Caco-2 (cell line): ENCODE results near the gene MADD. TPM values are rescaled to one million over a fixed set of nuclear protein-coding genes. Genes with fewer than 3 reads are reported as not detected.

Experiments used
- BruUV-seq: library from RNA; stranded (reverse); fragments of 400-500 nt; replicated peaks from 2 replicates; lab custom pipeline; 2021; lab: Mats Ljungman, UMichigan
- CTCF ChIA-PET: fragments of 300-600 bp; sonication (Branson Sonifier 250); formaldehyde crosslinking; loops from one replicate; lab custom pipeline; 2022; ENCODE audit warnings: antibody characterized with exemption; lab: Charles Lee
- POLR2A ChIA-PET: fragments of 300-600 bp; sonication (Branson Sonifier 250); formaldehyde crosslinking; loops from one replicate; lab custom pipeline; 2022; ENCODE audit warnings: antibody characterized with exemption; lab: Charles Lee
- DNase-seq, 2 experiments: peaks; one replicate each; pipeline versions ENCODE4 v3.0.0 to v3.0.0-alpha.2; 2020 to 2022
- H3K27me3 ChIP-seq: replicated peaks from 2 replicates; pipeline ENCODE4 v1.6.0; 2011; ENCODE audit warnings: low read length; ENCODE audit not compliant: control insufficient read depth, insufficient read depth
- H3K36me3 ChIP-seq: 2 replicates; pipeline ENCODE4 v1.5.1; 2011; ENCODE audit warnings: low read length; ENCODE audit not compliant: control insufficient read depth, insufficient read depth
- H3K4me1 ChIP-seq: fragments of 250-450 bp; sonication (Bioruptor Pico); 2 replicates; pipeline ENCODE4 v1.5.1; 2020; ENCODE audit warnings: mild to moderate bottlenecking
- H3K4me3 ChIP-seq: 2 replicates; pipeline ENCODE4 v1.5.1; 2011; ENCODE audit warnings: low read depth, mild to moderate bottlenecking, control low read depth, low read length
- H3K9me3 ChIP-seq: fragments of 250-450 bp; sonication (Bioruptor Pico); 2 replicates; pipeline ENCODE4 v1.5.1; 2020; ENCODE audit warnings: mild to moderate bottlenecking, moderate library complexity
- H3K27ac Mint-ChIP-seq: one replicate; pipeline ENCODE4 v1.8.0; 2022; ENCODE audit warnings: mixed read lengths; ENCODE audit not compliant: unreplicated experiment
- H3K27me3 Mint-ChIP-seq: one replicate; pipeline ENCODE4 v1.8.0; 2022; ENCODE audit warnings: mixed read lengths; ENCODE audit not compliant: insufficient read depth, unreplicated experiment
- H3K36me3 Mint-ChIP-seq: one replicate; pipeline ENCODE4 v1.8.0; 2022; ENCODE audit warnings: mild to moderate bottlenecking, mixed read lengths; ENCODE audit not compliant: insufficient read depth, unreplicated experiment
- H3K4me1 Mint-ChIP-seq: one replicate; pipeline ENCODE4 v1.8.0; 2022; ENCODE audit warnings: low read depth, mixed read lengths; ENCODE audit not compliant: unreplicated experiment
- H3K4me3 Mint-ChIP-seq: one replicate; pipeline ENCODE4 v1.8.0; 2022; ENCODE audit warnings: mild to moderate bottlenecking, moderate library complexity, mixed read lengths; ENCODE audit not compliant: unreplicated experiment
- H3K9me3 Mint-ChIP-seq: one replicate; pipeline ENCODE4 v1.8.0; 2022; ENCODE audit warnings: mixed read lengths; ENCODE audit not compliant: unreplicated experiment
- intact Hi-C: fragments of 100-400 bp; cut with micrococcal nuclease; formaldehyde crosslinking; loops from one replicate; pipeline ENCODE4 v1.10.0; 2022; ENCODE audit not compliant: unreplicated experiment
- total RNA-seq: library from RNA; stranded (reverse); gene quantifications from 2 replicates; pipeline ENCODE4 v1.2.3, GENCODE V29; 2022
- TF ChIP-seq, protein P1 (sequence below), 2 experiments: fragments of 200-600 bp in 1 of 2; IDR thresholded peaks; 1 replicate in 1 of 2; 2 replicates in 1 of 2; pipeline versions ENCODE4 v1.5.1 to v1.8.0; 2011 to 2022; ENCODE audit warnings: antibody characterized with exemption in 1 of 2, control low read depth in 1 of 2, inconsistent platforms in 1 of 2, low read depth in 1 of 2, low read length in 1 of 2, mild to moderate bottlenecking in 1 of 2, moderate library complexity in 1 of 2; ENCODE audit not compliant: insufficient read depth in 1 of 2, severe bottlenecking in 1 of 2, unreplicated experiment in 1 of 2

Gene MADD
- total RNA-seq, 1 experiment from 2014 or later, result 63.8 TPM

DNA sequence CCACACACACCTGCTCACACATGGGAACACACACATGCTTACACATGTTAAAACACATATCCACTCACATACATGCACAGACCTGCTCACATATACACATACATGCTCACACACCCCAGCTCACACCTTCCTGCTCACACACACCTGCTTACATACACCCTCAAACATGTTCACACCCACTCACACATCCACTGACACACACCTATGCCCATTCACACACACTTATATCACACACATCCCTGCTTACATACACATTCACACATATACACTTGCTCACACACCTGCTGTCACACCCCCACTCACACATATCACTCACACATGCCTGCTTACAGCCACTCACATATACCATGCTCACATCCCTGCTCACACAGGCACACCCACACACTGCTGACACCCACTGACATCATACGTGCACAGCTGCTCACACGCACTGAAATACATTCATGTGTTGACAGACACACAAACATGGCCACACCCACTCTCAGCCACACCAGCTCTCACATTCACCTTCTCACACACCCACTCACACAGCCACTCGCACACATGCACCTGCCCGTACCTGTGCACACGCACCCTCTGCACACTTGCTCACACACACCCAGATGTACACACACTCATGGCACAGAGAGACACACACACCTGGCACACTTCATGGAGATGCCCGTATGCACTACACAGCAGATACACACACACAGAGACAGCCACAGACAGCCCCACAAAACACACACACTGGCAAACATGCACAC is 88.2 kb downstream of the MADD start:
- TF ChIP-seq, protein P1, sequence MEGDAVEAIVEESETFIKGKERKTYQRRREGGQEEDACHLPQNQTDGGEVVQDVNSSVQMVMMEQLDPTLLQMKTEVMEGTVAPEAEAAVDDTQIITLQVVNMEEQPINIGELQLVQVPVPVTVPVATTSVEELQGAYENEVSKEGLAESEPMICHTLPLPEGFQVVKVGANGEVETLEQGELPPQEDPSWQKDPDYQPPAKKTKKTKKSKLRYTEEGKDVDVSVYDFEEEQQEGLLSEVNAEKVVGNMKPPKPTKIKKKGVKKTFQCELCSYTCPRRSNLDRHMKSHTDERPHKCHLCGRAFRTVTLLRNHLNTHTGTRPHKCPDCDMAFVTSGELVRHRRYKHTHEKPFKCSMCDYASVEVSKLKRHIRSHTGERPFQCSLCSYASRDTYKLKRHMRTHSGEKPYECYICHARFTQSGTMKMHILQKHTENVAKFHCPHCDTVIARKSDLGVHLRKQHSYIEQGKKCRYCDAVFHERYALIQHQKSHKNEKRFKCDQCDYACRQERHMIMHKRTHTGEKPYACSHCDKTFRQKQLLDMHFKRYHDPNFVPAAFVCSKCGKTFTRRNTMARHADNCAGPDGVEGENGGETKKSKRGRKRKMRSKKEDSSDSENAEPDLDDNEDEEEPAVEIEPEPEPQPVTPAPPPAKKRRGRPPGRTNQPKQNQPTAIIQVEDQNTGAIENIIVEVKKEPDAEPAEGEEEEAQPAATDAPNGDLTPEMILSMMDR (IDR thresholded peaks at IDR 0.05; ENCODE audit: insufficient read depth in 1 of 2, low read depth in 1 of 2, low read length in 1 of 2, severe bottlenecking in 1 of 2, unreplicated experiment in 1 of 2), result no peak
- POLR2A ChIA-PET, result no interaction called here
- no peaks in the 10 kb centered on the region for H3K27me3 Mint-ChIP-seq
- no peaks in the 10 kb centered on the region for H3K36me3 Mint-ChIP-seq
- BruUV-seq, result no TSS peak
- Histone ChIP-seq H3K4me3 (no peak overlapping the region), H3K27me3 (no peaks in the 10 kb centered on the region), H3K4me1 (peaks cover 4% of the 10 kb centered on the region; the same call in 1 of the 2 replicates), H3K36me3 (no peaks in the 10 kb centered on the region), H3K9me3 (peaks cover 10% of the 10 kb centered on the region; the same call in 1 of the 2 replicates)
- no peak for DNase-seq
- H3K4me1 Mint-ChIP-seq, result no peaks in the 10 kb centered on the region
- no peak overlapping the region for H3K27ac Mint-ChIP-seq
- intact Hi-C loops, result no loop called here
- no peaks in the 10 kb centered on the region for H3K9me3 Mint-ChIP-seq
- CTCF ChIA-PET, result no interaction called here
- H3K4me3 Mint-ChIP-seq, result no peak overlapping the region

DNA sequence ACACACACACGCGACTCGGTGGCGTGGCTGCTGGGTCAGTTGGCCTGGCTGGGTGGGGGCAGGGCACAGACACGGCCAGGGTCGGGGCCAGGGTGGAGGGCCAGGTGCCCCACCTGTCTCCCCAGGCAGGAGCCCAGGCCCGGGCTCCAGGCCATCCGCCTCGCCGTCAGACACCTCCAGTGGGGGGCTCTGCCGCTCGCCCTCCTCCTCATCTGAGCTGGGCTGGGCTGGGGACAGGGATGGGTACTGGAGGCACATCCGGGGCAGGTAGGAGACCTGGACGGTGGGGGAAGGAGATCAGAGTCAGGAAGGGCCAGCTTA is 88.8 kb downstream of the MADD start:
- no TSS peak for BruUV-seq
- intact Hi-C loops, result no loop called here
- Mint-ChIP-seq H3K4me3 (no peak overlapping the region), H3K4me1 (no peaks in the 10 kb centered on the region), H3K36me3 (no peaks in the 10 kb centered on the region), H3K27ac (no peak overlapping the region), H3K27me3 (no peaks in the 10 kb centered on the region), H3K9me3 (no peaks in the 10 kb centered on the region)
- TF ChIP-seq, protein P1 (IDR thresholded peaks at IDR 0.05; ENCODE audit: insufficient read depth in 1 of 2, low read depth in 1 of 2, low read length in 1 of 2, severe bottlenecking in 1 of 2, unreplicated experiment in 1 of 2), result no peak
- H3K9me3 ChIP-seq, result peaks cover 10% of the 10 kb centered on the region; the same call in 1 of the 2 replicates
- no peak for DNase-seq
- H3K27me3 ChIP-seq, result no peaks in the 10 kb centered on the region
- H3K4me1 ChIP-seq, result peaks cover 4% of the 10 kb centered on the region; the same call in 1 of the 2 replicates
- ChIA-PET POLR2A (no interaction called here), CTCF (no interaction called here)
- H3K36me3 ChIP-seq, result no peaks in the 10 kb centered on the region
- no peak overlapping the region for H3K4me3 ChIP-seq

DNA sequence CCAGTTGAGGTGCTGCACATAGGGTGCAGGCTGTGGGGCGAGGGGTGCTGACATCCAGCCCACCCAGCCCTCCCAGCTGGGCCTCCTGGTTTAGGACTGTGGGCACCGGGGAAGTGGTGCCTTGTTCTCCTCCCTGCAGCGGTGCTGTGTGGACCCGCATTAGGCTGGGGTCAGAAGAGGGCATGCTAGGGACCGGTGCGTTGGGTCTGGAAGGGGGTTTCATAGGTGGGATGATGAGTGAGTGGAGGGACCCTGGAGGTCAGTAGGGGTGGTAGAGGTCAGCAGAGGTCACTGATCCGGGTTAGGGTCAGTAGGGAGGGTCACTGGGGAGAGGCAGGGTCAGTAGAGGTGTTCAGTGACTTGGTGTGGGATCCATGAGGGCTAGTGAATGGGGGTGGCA is 89.2 kb downstream of the MADD start:
- TF ChIP-seq, protein P1 (IDR thresholded peaks at IDR 0.05; ENCODE audit: insufficient read depth in 1 of 2, low read depth in 1 of 2, low read length in 1 of 2, severe bottlenecking in 1 of 2, unreplicated experiment in 1 of 2), result no peak
- intact Hi-C loops, result no loop called here

More for the DNA sequence above, 89.2 kb downstream of the MADD start:
- no peaks in the 10 kb centered on the region for H3K27me3 ChIP-seq
- H3K36me3 Mint-ChIP-seq, result no peaks in the 10 kb centered on the region
- peaks cover 10% of the 10 kb centered on the region; the same call in 1 of the 2 replicates for H3K9me3 ChIP-seq
- H3K4me3 ChIP-seq, result no peak overlapping the region
- no peaks in the 10 kb centered on the region for H3K27me3 Mint-ChIP-seq
- BruUV-seq, result no TSS peak
- CTCF ChIA-PET, result no interaction called here
- H3K9me3 Mint-ChIP-seq, result no peaks in the 10 kb centered on the region
- no peak overlapping the region for H3K27ac Mint-ChIP-seq
- H3K4me3 Mint-ChIP-seq, result no peak overlapping the region
- peaks cover 4% of the 10 kb centered on the region; the same call in 1 of the 2 replicates for H3K4me1 ChIP-seq
- H3K36me3 ChIP-seq, result no peaks in the 10 kb centered on the region
- no peak for DNase-seq
- POLR2A ChIA-PET, result no interaction called here
- no peaks in the 10 kb centered on the region for H3K4me1 Mint-ChIP-seq
